K562 (cell line): Measurements from ENCODE around the gene RNPEPL1.

ENCODE experiments used
- AFF4 ChIP-seq: sonication (generic); formaldehyde crosslinking; IDR thresholded peaks from 2 replicates; pipeline ENCODE4 v1.8.0; 2023; ENCODE audit warnings: mild to moderate bottlenecking, missing genetic modification reagents
- DIDO1 ChIP-seq: fragments of 450-650 bp; IDR thresholded peaks from 2 replicates; pipeline ENCODE4 v1.6.1; 2016; ENCODE audit warnings: low read depth, missing biosample characterization, missing genetic modification characterization
- EZH2 ChIP-seq: IDR thresholded peaks from 2 replicates; pipeline ENCODE4 v1.6.1; 2012; ENCODE audit warnings: low read depth, mild to moderate bottlenecking, inconsistent platforms, low read length, borderline replicate concordance
- LEF1 ChIP-seq: fragments of 450-650 bp; IDR thresholded peaks from 2 replicates; pipeline ENCODE4 v1.6.1; 2016; ENCODE audit warnings: mild to moderate bottlenecking
- NFYB ChIP-seq: IDR thresholded peaks from 2 replicates; pipeline ENCODE4 v1.6.1; 2011; ENCODE audit warnings: mild to moderate bottlenecking, moderate library complexity; ENCODE audit not compliant: insufficient read length; ENCODE audit errors: extremely low read depth
- POLR2AphosphoS5 ChIP-seq: IDR thresholded peaks from 2 replicates; pipeline ENCODE4 v1.6.1; 2011; ENCODE audit warnings: mild to moderate bottlenecking, low read depth, low read length, moderate library complexity; ENCODE audit not compliant: control insufficient read depth, insufficient read depth
- RAD21 ChIP-seq, 2 experiments: fragments of 250-450 bp in 1 of 2; fragments of 450-650 bp in 1 of 2; sonication (Bioruptor Pico) in 1 of 2; formaldehyde crosslinking in 1 of 2; IDR thresholded peaks in 1 of 2; conservative IDR thresholded peaks in 1 of 2; 2 replicates each; pipeline versions ENCODE4 v1.4.0 to v1.8.0; 2020 to 2022; ENCODE audit warnings: mild to moderate bottlenecking in 2 of 2, moderate library complexity in 1 of 2
- RBFOX2 ChIP-seq: fragments of 200-400 bp; formaldehyde crosslinking; IDR thresholded peaks from 2 replicates; pipeline ENCODE4 v1.6.1; 2017; ENCODE audit warnings: low read depth, mild to moderate bottlenecking, low read length, moderate library complexity
- RERE ChIP-seq: sonication (generic); formaldehyde crosslinking; IDR thresholded peaks from 2 replicates; pipeline ENCODE4 v1.8.0; 2023; ENCODE audit warnings: missing genetic modification reagents, mild to moderate bottlenecking, borderline replicate concordance
- SAFB2 ChIP-seq: fragments of 200-400 bp; formaldehyde crosslinking; IDR thresholded peaks from 2 replicates; pipeline ENCODE4 v1.6.1; 2018; ENCODE audit warnings: borderline replicate concordance, low read length, low read depth, moderate library complexity; ENCODE audit not compliant: severe bottlenecking
- TF ChIP-seq, protein P1 (sequence below): fragments of 450-650 bp; IDR thresholded peaks from 2 replicates; pipeline ENCODE4 v1.6.1; 2016; ENCODE audit warnings: low read depth
- TF ChIP-seq, protein P2 (sequence below): sonication (generic); formaldehyde crosslinking; IDR thresholded peaks from 2 replicates; pipeline ENCODE4 v1.8.1; 2022; ENCODE audit warnings: missing genetic modification reagents

GRCh38 chr2:240623531-240624010 is 55.3 kb downstream of the RNPEPL1 start:
- no peak for TF ChIP-seq RAD21 (CRISPR knock-in tag; conservative IDR thresholded peaks at IDR 0.05 in 1 of 2, IDR thresholded peaks at IDR 0.05 in 1 of 2)
- TF ChIP-seq LEF1 = no peak
- TF ChIP-seq AFF4 (CRISPR knock-in tag) = no peak
- no peak for TF ChIP-seq EZH2
- TF ChIP-seq, protein P1, sequence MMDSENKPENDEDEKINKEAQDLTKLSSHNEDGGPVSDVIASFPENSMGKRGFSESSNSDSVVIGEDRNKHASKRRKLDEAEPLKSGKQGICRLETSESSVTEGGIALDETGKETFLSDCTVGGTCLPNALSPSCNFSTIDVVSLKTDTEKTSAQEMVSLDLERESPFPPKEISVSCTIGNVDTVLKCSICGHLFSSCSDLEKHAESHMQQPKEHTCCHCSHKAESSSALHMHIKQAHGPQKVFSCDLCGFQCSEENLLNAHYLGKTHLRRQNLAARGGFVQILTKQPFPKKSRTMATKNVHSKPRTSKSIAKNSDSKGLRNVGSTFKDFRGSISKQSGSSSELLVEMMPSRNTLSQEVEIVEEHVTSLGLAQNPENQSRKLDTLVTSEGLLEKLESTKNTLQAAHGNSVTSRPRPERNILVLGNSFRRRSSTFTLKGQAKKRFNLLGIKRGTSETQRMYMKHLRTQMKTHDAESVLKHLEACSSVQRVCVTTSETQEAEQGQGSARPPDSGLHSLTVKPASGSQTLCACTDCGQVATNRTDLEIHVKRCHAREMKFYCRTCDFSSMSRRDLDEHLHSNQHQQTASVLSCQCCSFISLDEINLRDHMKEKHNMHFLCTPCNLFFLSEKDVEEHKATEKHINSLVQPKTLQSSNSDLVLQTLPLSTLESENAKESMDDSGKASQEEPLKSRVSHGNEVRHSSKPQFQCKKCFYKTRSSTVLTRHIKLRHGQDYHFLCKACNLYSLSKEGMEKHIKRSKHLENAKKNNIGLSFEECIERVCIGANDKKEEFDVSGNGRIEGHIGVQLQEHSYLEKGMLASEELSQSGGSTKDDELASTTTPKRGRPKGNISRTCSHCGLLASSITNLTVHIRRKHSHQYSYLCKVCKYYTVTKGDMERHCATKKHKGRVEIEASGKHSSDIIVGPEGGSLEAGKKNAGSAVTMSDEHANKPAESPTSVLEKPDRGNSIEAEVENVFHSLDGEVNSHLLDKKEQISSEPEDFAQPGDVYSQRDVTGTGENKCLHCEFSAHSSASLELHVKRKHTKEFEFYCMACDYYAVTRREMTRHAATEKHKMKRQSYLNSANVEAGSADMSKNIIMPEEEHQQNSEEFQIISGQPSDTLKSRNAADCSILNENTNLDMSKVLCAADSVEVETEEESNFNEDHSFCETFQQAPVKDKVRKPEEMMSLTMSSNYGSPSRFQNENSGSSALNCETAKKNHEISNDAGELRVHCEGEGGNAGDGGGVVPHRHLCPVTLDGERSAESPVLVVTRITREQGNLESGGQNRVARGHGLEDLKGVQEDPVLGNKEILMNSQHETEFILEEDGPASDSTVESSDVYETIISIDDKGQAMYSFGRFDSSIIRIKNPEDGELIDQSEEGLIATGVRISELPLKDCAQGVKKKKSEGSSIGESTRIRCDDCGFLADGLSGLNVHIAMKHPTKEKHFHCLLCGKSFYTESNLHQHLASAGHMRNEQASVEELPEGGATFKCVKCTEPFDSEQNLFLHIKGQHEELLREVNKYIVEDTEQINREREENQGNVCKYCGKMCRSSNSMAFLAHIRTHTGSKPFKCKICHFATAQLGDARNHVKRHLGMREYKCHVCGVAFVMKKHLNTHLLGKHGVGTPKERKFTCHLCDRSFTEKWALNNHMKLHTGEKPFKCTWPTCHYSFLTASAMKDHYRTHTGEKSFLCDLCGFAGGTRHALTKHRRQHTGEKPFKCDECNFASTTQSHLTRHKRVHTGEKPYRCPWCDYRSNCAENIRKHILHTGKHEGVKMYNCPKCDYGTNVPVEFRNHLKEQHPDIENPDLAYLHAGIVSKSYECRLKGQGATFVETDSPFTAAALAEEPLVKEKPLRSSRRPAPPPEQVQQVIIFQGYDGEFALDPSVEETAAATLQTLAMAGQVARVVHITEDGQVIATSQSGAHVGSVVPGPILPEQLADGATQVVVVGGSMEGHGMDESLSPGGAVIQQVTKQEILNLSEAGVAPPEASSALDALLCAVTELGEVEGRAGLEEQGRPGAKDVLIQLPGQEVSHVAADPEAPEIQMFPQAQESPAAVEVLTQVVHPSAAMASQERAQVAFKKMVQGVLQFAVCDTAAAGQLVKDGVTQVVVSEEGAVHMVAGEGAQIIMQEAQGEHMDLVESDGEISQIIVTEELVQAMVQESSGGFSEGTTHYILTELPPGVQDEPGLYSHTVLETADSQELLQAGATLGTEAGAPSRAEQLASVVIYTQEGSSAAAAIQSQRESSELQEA = no peak
- TF ChIP-seq, protein P2, sequence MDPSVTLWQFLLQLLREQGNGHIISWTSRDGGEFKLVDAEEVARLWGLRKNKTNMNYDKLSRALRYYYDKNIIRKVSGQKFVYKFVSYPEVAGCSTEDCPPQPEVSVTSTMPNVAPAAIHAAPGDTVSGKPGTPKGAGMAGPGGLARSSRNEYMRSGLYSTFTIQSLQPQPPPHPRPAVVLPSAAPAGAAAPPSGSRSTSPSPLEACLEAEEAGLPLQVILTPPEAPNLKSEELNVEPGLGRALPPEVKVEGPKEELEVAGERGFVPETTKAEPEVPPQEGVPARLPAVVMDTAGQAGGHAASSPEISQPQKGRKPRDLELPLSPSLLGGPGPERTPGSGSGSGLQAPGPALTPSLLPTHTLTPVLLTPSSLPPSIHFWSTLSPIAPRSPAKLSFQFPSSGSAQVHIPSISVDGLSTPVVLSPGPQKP (CRISPR knock-in tag) = no peak
- TF ChIP-seq POLR2AphosphoS5 = no peak
- TF ChIP-seq RBFOX2 = no peak
- TF ChIP-seq NFYB = no peak
- no peak for TF ChIP-seq RERE
- TF ChIP-seq SAFB2 = no peak
- TF ChIP-seq DIDO1 (tag) = no peak
